Activated CD8-positive, alpha-beta memory T cell treated with anti-CD3 and anti-CD28 coated beads, Interleukin-2, amount 50 U/mL, for 24 hours (primary cell): ENCODE results near the gene MEF2D.

Source experiments
- DNase-seq: peaks from one replicate; pipeline ENCODE4 v3.0.0-alpha.2; 2020; ENCODE audit errors: extremely low read depth

Gene MEF2D

GRCh38 chr1:156487862-156488261 is 12.7 kb downstream of the MEF2D start:
- DNase-seq, result no peak

DNA sequence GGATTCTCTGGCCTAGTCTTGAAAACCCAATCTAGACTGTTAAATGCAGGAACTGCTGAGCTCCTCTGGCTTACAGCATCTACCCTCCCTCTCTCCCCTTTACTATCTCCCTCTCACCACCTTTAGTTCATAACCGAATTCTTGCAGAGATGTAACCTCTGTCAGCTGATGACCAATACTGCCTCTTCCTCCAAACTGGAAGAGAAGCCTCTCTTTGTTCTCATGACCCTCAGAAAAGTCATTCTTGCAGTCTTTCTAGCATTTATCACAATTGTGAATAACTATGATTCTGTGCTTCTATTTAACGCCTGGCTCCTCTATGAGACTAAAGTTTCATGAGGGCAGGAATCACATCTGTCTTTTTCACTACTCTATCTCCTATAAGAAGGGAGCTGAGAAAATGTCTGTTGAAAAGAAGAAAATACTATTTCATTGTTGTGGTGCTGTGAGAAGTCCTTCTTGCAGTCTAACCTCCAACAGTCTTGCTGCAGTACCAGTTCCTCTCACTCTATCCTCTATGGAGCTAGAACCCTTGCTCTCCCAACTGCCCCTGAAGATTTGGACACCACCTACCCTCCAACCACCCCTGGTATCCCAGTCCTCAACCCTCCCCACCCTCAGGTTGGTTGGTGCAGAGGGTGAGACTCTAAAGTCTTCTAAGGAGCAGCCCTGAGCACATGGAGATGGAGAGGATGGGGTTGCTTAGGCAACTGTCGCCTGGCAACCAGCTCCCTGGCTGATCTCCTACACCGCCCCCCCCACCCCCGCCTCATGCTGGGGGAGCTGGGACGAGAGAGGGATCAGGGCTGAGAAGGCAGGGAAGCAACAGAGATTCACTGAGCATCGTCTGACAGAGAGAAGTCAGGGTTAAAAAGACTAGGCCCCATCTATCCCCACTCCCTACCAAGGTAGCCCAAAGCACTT is 13.9 kb downstream of the MEF2D start:
- no peak for DNase-seq

DNA sequence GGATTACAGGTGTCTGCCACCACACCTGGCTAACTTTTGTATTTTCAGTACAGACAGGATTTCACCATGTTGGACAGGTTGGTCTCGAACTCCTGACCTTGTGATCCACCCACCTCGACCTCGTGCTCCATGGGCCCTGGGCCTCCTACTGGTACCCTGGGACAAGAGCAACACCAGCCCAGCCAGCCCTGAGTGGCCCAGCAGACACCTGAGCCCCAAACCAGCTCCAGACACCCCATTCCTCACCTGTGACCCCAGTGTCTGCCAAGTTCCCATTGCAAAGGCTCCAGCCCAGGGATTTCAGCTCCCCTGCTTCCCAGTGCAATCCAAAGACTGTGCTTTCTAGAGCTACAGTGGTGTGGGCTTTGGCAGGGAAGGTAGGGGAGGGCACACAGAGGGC is 14.6 kb downstream of the MEF2D start:
- DNase-seq, result no peak

GRCh38 chr1:156484480-156485058 is 16.0 kb downstream of the MEF2D start:
- no peak for DNase-seq

DNA sequence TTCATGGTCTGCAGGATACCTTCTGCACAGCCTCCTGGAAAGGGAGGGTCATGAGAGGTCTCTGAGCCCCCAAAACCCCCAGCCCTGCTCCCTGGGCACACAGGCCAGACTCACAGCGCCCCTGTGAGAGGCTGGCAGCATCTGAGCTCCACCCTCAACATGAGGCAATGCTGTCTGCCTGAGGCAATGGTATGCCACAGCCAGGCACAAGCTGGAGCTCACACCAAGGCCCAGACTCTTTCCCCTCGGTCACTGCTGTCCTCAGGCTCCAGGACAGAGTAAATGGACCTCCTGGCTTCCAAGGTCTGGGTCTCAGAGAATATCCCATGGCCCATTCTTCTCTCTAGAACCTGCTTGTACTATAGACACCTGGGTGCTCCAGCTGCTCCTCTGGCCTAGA is 17.2 kb downstream of the MEF2D start:
- no peak for DNase-seq

DNA sequence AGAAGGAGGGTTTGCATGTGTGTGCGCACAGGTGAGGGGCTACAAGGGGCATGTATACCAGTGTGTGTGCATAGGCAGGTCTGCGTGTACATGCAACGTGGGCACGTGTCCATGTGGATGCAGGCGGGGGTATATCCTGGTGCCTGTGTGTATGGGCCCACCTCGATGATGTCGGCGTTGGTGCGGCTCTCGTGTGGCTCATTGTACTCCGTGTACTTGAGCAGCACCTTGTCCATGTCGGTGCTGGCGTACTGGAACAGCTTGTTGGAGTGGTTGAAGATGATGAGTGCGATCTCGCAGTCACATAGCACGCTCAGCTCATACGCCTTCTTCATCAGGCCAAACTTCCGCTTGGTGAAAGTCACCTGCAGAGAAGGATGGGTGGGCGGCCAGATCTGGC is 18.3 kb downstream of the MEF2D start:
- no peak for DNase-seq

DNA sequence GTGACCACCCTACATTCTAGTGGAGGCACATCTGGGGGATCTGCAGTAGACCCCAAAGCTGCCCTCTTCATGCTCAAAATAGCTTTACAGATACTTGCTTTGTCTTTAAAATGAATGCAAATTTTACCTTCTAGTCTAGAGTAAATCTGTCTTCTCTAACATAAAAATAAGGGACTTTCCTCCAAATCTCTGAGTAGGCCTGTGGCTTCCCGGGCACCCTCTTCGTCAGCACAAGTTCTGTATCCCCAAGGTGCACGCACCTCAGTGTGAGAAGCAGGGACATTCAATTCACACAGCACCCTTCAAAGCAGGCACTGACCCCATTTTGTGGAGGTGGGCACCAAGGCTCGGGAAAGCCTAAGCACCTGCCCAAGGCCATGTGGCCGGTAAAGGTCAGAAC is 19.0 kb downstream of the MEF2D start:
- DNase-seq, result no peak

DNA sequence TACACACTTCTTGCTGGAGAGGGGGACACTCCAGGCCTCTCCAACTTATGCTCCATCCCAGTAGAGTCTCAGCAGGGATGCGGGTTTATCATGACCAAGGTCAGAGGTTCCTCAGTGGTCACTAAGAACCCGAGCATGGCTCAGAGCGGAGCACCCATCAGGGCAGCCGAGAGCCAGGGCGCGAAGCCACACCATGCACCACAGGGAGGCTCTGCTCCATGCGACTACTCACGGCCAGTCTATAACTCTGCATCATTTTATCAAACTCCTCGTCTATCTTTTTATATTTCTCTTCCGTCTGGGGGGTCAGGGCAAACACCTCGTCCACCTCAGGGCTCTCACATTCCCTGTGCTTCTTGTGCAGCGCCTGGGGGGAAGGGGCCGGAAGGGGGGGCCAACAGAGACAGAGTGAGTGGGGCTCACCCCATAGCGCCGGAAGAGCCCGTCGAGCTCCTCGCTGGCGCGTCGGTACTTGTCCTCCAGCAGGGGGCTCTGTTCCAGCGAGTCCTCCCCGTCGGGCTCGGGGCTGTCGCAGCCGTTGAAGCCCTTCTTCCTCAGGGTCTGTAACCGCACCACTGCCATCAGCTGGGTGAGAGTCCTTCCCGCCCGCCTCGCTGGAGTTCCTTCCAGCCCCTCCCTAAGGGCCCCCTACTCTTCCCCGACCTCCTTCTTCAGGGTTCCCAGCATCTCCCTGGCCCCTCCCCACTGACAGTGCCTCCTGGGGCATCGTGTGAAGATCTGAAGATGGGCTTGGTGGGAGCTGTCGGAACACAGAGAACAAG is 20.0 kb downstream of the MEF2D start:
- DNase-seq, result no peak

- no peak for DNase-seq
These were observed 20.6 kb downstream of the MEF2D start for GRCh38 chr1:156480016-156480370.

DNA sequence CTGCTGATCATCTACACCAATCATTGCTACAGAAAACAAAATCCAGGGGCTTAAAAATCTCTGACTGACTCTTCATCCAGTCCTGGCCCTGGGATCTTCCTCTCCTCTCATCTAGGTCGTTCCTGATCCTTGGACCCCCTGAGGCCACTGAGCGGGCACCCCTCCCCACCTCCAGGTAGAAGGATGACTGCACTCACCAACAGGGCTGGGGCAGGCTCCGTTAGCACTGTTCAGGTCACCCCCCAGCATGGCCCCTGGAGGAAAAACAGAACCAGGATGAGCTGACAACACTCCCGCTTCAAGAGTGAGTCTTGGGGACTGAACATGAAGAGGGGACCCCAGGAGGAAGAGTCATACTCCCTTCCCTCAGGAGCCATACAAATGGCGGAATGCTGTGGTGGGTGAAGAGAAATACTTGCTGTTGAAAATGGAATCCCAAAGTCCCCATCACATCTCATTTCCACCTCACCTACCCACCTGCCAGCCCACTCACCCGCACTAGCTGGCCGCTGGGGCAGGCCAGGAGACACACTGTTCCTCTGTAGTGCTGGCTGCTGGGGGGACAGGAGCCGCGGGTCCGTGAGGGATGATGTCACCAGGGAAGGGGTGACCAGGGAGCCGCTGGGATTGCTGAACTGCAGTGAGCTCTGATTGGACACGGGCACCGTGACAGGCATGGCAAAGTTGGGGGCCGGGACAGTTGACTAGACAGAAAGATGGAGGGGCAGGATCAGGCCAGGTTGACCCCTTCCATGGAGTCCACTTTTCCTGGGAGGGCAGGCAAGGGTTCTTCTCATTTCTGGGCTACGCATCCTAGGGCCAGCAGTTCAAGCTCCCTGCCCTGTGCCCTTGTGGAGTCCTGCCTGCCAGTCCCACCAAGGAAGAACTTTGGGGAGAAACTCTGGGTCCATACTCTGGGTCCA is 21.2 kb downstream of the MEF2D start:
- no peak for DNase-seq

GRCh38 chr1:156478250-156478627 is 22.3 kb downstream of the MEF2D start:
- no peak for DNase-seq

DNA sequence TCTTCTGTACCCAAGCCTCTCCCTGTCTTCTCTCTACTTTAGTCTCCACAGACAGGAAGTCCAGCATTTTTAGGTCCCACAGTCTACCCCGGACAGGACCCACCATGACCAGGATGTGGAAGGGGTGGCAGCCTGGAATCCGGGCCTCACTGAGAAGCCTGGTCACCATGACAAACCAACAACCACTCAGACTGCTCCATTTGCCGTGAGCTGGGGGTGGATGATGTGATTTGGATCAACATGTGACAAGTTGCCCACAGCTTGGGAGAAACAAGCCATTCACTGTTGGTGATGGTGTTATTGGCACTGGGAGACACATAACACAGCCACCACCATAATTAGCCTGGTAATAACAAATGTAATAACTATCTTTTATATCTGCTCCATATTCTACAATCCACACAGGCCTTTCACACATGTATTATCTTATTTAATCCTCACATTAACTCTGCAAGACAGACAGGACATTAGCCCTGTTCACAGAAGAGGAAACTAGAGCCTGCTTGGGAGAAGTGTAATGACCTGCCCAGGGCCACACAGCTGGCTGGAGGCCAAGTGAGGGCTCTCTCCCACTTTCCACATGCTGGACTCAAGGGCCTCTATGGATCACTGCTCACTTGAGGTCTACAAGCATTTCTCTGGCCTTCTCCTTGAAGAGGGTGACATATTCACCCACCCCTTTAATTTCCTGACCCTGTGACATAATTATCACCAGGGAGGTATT is 22.9 kb downstream of the MEF2D start:
- DNase-seq, result no peak

GRCh38 chr1:156476501-156477298 is 23.9 kb downstream of the MEF2D start:
- no peak for DNase-seq

- DNase-seq, result no peak
These were observed 24.7 kb downstream of the MEF2D start for GRCh38 chr1:156475568-156476500.

DNA sequence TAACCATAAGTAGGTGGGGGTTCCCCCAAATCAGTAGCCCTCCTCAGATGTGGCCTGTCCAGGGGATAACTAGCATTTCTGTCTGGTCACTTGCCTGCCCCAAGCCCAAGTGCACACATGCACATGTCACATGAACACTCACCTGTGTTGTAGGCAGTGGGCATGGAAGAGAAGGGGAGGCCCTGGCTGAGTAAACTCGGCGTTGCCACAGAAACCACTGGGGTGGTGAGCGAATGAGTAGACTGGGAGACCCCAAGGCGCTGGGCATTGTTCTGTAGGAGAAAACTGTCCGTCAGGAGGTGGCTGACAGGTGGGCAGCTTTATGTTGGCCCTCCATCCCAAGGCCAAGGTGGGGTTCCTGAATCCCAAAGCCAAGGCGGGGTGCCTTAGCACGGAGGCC is 25.6 kb downstream of the MEF2D start:
- DNase-seq, result no peak

- DNase-seq, result no peak
These were observed 28.8 kb downstream of the MEF2D start for GRCh38 chr1:156471496-156472490.

DNA sequence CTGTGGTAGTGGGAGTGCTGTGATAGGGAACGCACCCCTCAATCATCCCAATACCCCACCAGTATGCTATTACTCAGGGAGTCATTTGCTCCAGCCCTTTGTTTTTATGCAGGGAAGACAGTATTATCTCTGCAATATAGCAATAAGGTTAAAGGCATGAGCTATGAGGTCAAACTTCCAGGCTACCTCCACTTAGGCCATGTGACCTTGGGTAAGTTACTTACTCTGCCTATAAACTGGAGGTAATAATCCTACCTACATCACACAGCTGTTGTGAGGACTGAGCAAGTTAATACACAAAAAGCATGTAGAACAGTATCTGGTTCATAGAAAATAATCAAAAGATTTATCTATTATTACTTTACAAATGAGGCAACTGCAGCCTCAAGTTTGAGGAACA is 30.1 kb downstream of the MEF2D start:
- no peak for DNase-seq
